Stimulated activated CD4-positive, alpha-beta T cell treated with anti-CD3 and anti-CD28 coated beads, Interleukin-4, amount 100 ng/mL, for 1 hour (primary cell): ENCODE measurements around the gene PSKH1.
"Not testable (repeated sequence)": the region's sequence is repeated elsewhere in the genome, so short reads cannot be mapped to it uniquely, and the experiment has no call there.

Source experiments
- DNase-seq: peaks from one replicate; pipeline ENCODE4 v3.0.0-alpha.2; 2020

The PSKH1 gene

DNA sequence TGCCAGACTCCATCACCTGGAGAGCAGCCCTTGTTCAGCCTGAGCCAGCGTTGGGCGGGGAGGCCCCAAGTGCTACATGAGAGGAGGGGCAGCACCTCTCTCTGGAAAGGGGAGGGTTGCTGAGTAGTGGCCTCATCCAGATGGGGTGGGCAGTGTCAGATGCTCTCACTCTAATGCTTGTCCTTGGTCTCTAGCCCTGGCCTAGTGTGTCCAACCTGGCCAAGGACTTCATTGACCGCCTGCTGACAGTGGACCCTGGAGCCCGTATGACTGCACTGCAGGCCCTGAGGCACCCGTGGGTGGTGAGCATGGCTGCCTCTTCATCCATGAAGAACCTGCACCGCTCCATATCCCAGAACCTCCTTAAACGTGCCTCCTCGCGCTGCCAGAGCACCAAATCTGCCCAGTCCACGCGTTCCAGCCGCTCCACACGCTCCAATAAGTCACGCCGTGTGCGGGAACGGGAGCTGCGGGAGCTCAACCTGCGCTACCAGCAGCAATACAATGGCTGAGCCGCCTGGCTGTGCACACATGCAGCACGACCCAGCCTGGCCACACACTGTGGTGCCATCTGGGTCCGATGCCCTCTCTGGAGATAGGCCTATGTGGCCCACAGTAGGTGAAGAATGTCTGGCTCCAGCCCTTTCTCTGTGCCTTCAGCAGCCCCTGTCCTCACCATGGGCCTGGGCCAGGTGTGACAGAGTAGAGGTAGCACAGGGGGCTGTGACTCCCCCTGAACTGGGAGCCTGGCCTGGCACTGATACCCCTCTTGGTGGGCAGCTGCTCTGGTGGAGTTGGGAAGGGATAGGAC lies 34.3 kb downstream of the PSKH1 start:
- DNase-seq = no peak

- no peak for DNase-seq
These were observed 35.1 kb downstream of the PSKH1 start for GRCh38 chr16:67928147-67928546.

- DNase-seq = peak; percentile 79
These were observed 35.7 kb downstream of the PSKH1 start for GRCh38 chr16:67928561-67929364.

DNA sequence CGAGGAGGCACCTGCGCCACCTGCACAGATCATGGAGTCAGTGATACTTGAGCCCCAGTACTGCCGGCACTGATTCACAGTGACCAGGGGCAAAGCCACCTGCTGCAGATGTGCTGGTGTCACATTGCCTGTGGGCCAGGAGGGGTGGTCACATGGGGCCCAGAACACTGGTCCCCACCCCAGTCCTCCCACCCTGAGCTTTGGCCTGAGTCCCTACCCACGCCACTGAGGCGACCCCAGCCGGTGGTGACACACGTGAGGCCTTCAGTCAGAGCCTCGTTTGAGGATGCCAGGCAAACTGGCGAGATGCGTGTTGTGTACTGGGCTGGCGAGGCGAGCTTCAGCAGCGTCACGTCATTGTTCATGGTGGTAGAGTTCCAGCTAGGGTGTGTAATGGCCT lies 37.1 kb downstream of the PSKH1 start:
- DNase-seq = no peak

DNA sequence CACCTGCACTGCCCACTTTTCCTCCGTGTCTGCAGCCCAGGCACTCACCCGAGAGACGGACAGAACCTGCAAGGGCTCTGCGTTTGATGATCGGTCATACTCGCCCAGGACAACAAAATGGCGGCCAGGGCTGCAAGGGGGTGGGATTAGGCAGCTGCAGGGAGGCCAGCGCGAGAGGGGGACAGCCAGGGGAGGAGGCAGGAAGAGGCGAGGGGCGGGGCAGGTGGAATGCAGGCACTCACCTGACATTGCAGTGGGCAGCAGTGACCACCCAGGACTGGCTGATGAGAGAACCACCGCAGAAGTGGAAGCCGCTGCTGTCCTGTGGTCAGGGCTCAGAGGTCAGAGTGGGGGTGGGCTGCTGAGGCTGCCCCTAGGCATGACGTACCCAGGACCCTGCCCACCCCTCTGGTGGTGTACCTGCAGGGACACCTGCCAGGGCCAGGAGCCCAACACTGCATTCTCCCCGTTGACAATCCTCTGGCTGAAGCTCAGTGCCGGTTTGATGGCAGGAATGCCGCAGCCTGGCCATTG lies 37.7 kb downstream of the PSKH1 start:
- DNase-seq = no peak

DNA sequence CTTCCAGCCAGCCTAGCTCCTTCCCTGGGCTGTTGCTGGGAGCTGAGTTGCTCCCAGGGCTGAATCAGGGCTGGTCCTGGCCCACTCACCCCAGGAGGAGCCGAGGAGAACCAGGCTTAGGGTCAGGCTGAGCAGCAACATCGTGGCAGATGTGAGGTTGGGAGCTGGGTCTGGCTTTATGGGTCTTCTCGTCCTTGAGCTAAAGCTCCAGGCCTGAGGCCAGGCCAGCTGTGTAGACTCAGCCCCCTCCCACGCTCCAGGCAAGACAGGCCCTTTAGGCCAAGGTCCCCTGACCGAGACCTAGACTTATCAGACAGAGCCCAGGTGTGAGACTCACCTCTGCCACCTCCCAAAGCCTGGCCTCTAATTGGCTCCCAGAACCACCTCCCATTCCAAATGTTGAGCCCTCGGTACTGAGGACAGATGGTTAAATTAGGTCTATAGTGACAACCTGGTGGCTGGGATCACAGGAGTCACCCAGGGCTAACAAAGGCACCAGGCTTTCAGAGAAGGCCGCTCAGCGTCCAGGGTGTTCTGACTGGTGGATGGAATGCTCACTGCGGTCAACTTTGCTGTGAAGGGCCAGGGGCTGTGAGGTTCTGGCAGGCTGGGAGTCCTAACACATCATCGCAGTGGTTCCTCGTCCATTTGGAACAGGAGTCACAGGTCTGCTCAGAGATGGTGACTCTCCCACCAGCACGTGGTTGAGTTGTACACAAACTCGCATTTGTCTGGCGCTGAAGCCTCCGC lies 38.8 kb downstream of the PSKH1 start, which contains the start of gene CTRL:
Gene CTRL, minus strand, starts transcription at position 151 of the 750 bp plus-strand sequence. Its CDS starts 10 bp downstream, at position 141.
- DNase-seq = no peak

DNA sequence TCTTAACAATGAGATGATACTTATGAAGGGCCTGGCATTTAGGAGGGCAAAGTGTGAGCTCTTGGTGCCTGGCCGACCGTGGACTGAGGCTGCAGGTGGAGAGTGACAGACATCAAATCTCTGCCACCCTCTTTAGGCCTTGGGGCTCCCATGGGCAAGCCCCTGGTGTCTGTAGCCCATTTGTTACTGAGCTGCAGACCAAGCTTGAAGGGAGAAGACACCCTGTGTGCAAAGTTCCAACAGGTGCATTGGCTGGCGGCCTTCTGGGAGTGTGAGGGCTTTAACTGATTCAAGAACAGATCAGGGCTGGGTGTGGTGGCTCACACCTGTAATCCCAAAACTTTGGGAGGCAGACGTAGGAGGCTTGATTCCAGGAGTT lies 39.4 kb downstream of the PSKH1 start:
- DNase-seq = no peak

DNA sequence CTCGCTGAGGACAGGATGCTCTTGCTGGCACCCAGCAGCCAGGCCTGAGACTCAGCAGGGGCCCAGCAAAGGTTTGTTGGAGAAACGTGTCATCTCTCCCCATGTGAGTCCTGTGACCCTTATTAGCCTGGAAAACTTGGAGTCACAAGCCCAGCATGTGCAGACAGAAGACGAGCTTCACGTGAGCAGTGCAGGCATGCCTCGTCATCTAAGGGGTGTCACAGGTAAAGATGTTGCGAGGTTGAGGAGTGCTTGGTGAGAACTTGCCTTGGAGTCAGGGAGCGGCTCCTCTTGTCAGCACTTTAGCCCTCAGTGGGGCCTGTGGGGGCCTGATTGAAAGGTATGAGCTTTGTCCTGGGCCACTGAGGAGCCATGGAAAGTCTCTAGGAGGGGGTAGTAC lies 40.8 kb downstream of the PSKH1 start:
- no peak for DNase-seq

- DNase-seq = no peak
These were observed 41.4 kb downstream of the PSKH1 start for GRCh38 chr16:67934306-67935100.

DNA sequence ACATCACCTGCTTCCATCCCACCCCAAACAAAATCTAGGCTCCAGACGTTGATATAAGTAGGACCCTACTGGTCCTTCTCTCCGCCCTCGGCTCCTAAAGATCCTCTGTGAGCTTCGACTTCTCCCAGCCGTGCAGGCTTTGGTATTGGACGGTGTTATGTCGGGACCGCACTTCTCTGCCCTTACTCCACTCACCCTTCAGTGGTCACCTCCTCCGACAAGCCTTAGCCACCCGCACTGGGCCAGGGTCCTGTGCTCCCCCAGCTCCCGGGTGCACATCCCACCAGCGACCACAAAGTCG lies 42.0 kb downstream of the PSKH1 start:
- DNase-seq = no peak

DNA sequence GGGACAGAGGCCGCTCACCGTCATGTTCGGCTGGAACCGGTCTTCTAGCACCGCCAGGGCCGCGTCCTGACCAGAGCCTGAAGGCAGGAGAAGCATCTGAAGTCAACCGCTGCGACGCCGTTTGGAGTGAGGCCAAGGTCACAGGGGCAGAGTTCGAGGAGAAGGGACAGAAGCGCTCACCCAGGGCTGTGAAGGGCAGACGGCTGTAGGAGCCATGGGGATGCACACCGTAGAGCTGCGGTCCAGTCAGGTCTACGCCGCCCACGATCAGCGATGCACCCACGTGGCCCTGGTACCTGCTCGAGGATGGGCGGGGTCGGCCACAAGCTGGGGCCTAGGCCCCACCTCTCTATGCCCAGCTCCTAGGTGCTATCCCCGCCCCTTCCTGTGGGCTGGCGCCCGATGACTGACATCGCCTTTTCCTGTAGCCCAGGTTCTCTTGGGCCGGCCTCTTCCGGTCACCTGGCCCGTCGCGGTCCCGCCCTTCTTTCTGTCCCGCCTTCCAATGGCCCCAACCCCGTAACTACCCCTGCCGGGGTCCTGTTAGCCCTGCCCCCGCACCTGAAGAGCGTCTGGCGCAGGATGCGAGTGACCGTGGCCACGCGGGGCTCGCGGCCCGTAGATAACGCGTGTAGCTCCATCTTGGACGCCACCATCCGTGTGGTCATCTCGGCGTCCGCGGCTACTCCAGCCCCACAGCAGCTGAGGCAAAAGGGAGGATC lies 42.5 kb downstream of the PSKH1 start:
- DNase-seq = peak; percentile 94

DNA sequence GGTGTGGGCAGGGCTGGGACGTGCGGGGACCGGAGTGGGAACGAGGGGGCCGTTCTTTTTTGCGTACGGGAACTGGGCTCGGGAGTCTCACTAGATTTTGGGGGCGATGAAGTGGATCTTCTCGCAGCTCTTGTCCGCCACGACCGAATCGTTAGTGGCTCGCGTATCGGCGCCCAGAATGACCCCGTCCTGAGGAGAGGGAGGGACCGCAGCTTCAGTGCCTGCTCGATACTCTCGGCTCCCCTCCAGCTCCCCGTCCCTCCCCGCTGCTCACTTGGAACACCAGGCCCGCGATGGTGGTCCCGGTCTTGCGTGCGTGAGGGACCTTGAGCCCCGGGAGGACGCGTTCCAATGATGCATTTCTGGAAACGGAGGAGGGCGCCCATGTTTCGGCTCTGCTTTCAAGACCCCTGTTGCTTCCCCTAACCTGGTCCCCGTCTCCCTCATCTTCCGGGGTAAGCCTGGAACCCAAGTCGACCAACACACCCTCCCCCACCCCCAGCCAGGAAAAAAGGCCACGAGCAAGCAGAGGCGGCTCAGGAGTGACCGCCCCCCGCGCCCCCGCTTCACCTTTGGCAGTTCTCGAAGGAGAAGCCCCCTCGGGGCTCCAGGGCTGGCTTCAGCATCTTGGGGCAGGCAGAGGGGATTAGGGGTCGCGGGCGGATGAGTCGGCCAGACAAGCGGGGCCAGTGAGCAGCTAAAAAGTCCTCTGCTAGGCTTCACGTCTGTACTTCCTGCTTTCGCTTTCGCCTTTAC lies 43.2 kb downstream of the PSKH1 start, which contains the start of gene PSMB10:
Gene PSMB10, minus strand, starts transcription at position 727 of the 756 bp plus-strand sequence. Its CDS starts 101 bp downstream, at position 626.
- no peak for DNase-seq

DNA sequence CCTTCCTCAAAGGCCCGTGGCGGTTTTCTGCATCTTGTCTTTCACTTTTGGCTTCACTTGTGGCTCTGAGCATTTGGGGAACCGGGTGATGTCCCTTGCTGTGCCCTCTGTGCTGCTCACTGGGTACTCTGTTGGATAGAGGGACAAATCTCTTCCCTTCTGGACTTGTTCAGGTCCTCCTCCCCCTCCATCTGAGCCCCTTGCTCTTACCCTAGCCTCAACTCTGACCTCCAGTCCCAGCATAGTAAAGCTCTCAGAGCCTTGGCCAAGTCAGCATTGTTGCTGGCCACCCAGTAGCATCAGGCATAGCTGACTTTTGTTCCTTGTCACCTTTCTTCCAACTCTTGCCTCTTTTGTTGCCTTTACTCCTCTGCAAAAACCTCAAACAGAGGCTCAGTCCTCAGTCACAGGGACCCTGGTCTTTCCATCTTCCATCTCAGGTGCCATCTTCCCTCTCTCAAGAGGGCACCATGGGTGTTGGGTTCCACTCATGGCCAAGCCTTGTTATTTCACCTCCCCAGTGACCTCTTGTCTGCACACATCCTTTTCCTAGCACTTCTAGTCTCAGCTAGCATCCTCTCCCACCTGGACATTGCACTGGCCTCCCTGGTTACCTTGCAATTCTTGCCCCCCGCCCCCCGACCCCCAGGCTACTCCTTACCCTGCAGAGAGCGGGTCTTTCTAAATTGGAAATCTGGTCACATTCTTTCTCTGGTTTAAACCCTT lies 44.0 kb downstream of the PSKH1 start:
- peak; percentile 70 for DNase-seq

DNA sequence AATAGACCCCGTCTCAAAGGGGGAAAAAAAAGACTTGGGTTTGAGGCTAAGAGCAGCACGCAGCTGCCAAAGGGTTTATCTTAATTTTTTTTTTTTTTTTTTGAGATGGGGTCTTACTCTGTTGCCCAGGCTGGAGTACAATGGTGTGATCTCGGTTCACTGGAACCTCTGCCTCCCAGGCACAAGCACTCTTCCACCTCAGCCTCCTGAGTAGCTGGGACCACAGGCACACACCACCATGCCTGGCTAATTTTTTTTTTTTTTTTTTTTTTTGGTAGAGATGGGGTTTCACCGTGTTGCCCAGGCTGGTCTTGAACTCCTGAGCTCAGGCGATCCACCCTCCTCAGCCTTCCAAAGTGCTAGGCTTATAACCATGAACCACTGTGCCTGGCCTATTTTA lies 44.7 kb downstream of the PSKH1 start:
- DNase-seq = not testable (repeated sequence)

- peak; percentile 65 for DNase-seq
These were observed 46.7 kb downstream of the PSKH1 start for GRCh38 chr16:67939507-67940445.

DNA sequence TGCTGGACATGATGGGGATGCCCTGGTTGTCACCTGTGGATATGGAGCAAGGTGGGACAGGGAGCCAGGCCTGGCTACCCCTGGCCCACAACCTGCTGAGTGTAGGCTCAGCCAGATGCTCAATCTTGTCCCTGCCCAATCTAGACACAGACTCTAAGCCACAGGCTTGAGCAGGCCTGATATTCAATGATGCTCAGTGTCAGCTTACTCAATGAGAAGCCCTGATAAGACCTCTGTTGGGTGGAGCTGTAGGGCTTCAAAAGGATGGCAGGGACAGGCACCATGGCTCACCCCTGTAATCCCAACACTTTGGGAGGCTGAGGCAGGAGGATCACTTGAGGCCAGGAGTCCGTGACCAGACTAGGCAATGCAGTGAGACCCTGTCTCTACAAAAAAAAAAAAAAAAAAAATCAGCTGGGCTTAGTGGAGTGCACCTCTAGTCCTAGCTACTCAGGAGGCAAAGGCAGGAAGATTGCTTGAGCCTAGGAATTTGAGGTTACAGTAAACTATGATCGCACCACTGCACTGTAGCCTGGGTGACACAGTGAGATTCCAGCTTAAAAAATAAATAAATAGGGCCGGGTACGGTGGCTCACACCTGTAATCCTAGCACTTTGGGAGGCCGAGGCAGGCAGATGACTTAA lies 47.5 kb downstream of the PSKH1 start:
- no peak for DNase-seq

- no peak for DNase-seq
These were observed 48.6 kb downstream of the PSKH1 start for GRCh38 chr16:67941469-67942199.

DNA sequence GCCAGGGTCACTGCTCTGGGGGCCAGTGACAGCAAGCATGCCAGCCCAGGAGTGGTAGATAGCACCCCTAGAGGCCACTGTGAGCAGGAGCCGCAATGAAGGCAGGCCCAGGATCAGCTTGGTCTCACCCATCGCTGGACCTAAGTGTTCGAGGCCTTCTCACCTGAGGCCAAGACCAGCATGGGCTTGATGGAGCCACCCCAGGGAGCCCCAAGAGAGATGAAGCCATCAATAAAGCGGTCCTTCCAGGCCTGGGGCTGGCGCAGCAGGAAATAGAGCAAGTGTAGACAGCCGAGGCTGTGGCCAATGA lies 49.1 kb downstream of the PSKH1 start:
- DNase-seq = peak; percentile 41
